SIG-M5 treated with dmso at 0.1 percent for 504 hours (cell line): ENCODE measurements around the gene KIAA1755.

Source experiments
- DNase-seq: peaks from one replicate; lab custom pipeline; 2025; ENCODE audit not compliant: unreplicated experiment; lab: John Stamatoyannopoulos, UW

KIAA1755 gene

GRCh38 chr20:38220587-38221118 lies 39.9 kb downstream of the KIAA1755 start:
- no peak for DNase-seq

GRCh38 chr20:38219006-38219950 lies 41.3 kb downstream of the KIAA1755 start:
- no peak for DNase-seq

- no peak for DNase-seq
These were observed 42.0 kb downstream of the KIAA1755 start for GRCh38 chr20:38218566-38218885.

- no peak for DNase-seq
These were observed 42.6 kb downstream of the KIAA1755 start for GRCh38 chr20:38217791-38218565.

- DNase-seq: no peak
These were observed 43.6 kb downstream of the KIAA1755 start for GRCh38 chr20:38216746-38217595.

- DNase-seq: no peak
These were observed 44.3 kb downstream of the KIAA1755 start for GRCh38 chr20:38216201-38216600.

- no peak for DNase-seq
These were observed 45.0 kb downstream of the KIAA1755 start for GRCh38 chr20:38215194-38216182.

- no peak for DNase-seq
These were observed 46.0 kb downstream of the KIAA1755 start for GRCh38 chr20:38214256-38215193.

GRCh38 chr20:38213607-38213940 lies 47.0 kb downstream of the KIAA1755 start:
- DNase-seq: no peak

GRCh38 chr20:38212806-38213606 lies 47.5 kb downstream of the KIAA1755 start:
- DNase-seq: no peak

GRCh38 chr20:38211200-38212097 lies 49.1 kb downstream of the KIAA1755 start:
- DNase-seq: no peak

- no peak for DNase-seq
These were observed 49.8 kb downstream of the KIAA1755 start for GRCh38 chr20:38210741-38211140.

GRCh38 chr20:38209736-38210405 lies 50.7 kb downstream of the KIAA1755 start:
- no peak for DNase-seq

- DNase-seq: no peak
These were observed 51.4 kb downstream of the KIAA1755 start for GRCh38 chr20:38209054-38209675.

GRCh38 chr20:38208523-38208922 lies 52.0 kb downstream of the KIAA1755 start:
- DNase-seq: no peak

- DNase-seq: no peak
These were observed 52.4 kb downstream of the KIAA1755 start for GRCh38 chr20:38208088-38208487.
